Stimulated activated CD8-positive, alpha-beta memory T cell treated with anti-CD3 and anti-CD28 coated beads, Interleukin-4, amount 100 ng/mL, for 24 hours (primary cell): ENCODE data around the gene XAF1.
"Not testable (repeated sequence)": the region's sequence is repeated elsewhere in the genome, so short reads cannot be mapped to it uniquely, and the experiment has no call there.

Experiments used
- DNase-seq: peaks from one replicate; pipeline ENCODE4 v3.0.0-alpha.2; 2020; ENCODE audit warnings: low read depth

The XAF1 gene

DNA sequence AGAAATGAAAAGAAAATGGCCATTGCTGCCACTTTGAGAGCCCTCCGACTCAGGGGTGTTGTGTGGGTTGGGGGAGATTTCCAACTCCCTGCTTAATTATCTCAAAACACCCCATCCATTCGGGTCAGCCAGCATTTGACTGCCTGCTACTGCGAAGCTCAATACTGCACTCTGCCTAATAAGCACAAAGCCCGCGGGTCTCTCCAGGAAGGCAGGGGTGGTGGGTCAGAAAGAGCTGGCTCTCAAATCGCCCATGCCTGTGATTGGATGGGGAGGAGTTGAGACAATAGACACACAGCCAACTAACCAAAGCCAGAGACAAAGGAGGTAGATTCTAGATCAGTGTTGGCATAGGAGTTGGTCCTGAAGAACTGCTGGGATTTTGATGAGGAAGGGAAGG is 2.3 kb upstream of the XAF1 start:
- no peak for DNase-seq

DNA sequence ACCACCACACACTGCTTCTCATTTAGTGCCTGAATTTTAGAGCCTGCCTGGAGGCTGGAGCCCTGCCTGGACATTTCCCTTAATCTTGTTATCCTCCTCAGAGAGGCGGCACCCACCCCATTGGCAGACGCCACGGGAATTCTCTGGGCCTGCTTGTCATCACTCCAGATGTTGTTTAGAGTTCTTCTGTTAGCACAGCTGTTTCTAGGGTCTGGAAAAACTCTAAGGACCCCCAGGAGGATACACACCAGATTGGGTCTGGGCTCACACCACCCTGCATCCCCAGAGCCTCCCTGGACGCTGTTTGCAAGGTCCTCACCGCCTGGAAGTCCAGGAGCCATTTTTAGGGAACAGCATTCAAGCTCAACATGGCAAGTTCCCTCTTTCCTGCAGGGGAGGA is 565 bp upstream of the XAF1 start:
- no peak for DNase-seq

DNA sequence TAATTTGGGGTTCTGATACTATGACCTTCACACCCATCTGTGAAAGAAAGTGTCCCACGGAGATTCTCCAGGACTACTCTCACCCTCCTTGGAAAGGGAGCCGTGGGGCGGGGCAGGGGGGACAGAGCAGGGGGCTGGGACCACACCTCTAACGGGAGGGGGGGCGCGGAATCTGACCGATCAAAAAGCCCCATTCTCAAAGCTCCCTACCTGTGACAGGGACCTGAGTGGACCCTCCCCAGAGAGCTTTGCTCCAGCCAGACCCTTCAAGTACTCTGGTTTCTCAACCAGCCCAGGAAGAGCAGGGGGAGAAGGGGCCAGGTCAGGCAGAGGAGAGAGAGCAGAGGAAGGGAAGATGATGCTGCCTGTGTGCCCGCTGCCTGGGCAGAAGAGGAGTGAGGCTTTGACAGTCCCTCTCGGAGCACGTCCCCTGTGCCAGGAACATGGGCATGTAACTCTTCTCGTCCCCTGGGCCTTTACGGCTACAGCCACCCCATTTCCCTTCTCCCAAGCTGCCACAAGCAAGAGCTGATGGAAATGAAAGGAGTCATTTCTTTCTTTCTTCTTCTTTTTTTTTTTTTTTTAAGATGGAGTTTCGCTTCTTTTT is 682 bp downstream of the XAF1 start:
- no peak for DNase-seq

DNA sequence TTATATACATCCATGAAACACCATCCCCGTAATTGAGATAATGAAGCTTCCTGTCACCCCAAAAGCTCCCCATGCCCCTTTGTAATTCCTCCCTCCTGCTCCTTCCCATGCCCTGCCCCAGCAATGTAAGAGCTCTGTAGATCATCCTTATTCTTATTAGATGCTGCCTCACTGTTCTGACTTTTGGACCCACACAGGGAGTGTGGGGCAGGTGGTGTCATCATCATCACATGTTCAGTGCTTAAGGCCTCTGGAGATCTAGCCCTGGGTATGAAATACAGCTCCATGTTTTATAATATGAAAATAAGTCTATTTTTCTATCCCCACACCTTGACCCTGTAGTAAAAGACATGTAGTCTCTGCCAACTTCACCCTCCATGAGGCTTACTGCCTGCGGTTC is 1.9 kb downstream of the XAF1 start:
- no peak for DNase-seq

DNA sequence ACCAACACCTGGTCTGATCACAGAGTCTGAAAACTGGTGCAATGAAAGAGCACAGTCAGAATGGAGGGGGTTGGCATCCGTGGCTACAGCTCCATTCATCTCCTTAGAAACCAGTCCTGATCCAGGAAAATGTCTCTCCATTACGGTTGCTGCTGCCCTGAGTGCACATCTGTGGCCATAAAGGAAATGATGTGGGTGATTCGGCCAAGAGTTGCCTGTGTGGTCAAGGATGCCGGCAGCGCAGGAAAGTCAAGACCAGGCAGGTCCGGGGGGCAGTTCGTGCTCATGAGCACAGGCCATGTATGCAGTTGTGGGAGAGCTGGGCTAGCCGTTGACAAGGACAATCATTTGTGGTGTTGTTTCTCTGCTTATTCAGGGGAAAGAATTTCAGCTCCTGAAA is 5.9 kb downstream of the XAF1 start:
- DNase-seq: no peak

DNA sequence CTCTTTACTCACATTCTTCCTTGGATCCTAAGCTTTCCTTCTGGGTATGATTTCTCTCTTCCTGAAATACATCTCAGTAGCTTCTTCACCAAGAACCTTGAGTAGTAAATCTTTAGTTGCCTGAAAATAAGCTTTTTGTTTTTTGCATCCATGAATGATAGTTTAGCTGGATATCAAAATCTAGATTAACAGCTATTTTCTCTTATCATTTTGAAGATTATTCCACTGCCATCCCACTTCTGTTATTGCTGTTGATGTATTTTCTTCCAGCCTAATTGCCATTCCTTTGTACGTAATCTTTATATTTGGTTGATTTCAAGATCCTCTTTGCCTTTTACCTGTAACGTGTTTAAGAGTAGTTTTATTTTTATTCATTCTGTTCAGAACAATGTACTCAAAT is 12.6 kb downstream of the XAF1 start:
- no peak for DNase-seq

DNA sequence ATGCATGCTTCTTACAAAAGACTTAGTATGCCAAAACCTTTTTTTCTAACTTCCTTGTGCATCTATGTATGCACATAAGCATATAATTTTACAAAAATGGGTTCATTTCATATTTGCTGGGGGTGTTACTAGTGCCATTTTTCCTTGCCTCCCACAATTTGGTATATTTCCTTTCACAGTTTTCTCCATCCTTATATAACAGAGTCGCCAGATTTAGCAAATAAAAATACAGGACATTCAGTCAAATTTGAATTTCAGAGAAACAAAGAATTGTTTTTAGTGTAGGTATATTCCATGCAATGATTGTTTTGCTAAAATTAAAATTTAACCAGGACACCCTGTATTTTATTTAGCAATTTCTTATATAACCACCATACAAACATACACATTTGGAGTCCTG is 16.2 kb downstream of the XAF1 start:
- no peak for DNase-seq

DNA sequence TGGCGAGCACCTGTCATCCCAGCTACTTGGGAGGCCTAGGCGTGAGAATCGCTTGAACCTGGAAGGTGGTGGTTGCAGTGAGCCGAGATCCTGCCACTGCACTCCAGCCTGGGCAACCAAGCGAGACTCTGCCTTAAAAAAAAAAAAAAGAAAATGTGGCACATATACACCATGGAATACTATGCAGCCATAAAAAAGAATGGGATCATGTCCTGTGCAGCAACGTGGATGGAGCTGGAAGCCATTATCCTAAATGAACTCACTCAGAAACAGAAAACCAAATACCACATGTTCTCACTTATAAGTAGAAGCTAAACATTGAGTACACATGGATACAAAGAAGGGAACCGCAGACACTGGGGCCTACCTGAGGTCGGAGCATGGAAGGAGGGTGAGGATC is 19.1 kb downstream of the XAF1 start:
- not testable (repeated sequence) for DNase-seq

DNA sequence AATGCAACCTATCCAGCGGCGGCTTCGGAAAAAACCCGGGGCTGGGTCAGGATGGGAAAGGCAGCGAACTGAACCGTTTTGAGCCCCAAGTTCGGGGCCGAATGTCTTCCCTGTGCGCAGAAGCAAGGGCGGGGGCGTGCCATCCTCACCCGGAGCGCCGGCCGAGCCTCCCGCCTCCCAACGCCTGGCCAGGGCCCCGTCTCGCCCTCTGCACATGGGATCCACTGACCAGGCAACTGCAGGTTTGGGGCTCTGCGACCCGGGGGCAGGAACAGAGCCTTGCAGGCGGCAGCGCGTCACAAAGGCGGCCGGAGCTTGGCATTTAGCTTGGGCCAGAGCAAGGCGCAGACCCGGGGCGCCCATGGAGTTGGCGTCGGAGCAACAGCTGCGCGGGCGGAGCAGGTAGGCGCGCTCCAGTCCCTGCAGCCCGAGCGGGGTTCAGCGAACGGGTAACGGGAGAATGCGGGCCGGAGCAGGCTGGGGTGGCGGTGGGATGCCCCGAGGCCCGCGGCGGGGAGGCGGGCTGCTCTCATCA is 20.1 kb downstream of the XAF1 start, which contains the start of gene FBXO39:
FBXO39 (plus strand) TSS at position 345 of the 535 bp plus-strand sequence. CDS start 3,654 bp downstream, outside the sequence.
- DNase-seq: no peak

DNA sequence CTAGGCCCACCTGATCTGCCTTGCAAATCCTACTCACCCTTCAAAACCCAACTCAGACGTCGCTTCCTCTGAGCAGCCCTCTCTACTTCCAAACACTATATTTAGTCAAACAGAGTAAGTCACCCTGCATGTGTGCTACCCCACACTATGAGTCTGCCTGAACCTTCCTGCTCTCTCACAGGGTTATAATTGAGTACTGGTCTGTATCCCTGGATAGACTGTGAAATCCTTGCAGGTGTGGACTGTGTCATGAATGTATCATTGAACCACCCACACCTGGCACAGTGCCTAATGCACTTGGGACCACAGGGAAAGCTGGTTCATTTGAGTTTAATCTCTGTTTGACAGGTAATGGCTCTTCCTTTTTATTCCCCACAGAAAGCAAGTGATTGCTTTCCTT is 23.6 kb downstream of the XAF1 start:
- DNase-seq: no peak

DNA sequence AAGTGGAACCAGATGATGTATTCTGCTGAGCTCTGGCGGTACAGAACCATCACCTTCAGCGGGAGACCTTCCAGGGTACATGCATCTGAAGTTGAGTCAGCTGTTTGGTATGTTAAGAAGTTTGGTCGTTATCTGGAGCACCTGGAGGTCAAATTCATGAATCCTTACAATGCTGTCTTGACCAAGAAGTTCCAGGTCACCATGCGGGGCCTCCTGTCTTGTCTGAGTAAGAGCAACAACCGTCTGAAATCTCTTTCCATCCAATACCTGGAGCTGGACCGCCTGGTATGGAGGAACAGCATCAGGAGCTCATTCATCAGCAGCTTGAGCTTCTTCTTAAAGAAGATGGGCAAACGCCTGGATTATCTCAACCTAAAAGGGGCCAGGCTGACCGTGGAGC is 24.2 kb downstream of the XAF1 start:
- DNase-seq: no peak

DNA sequence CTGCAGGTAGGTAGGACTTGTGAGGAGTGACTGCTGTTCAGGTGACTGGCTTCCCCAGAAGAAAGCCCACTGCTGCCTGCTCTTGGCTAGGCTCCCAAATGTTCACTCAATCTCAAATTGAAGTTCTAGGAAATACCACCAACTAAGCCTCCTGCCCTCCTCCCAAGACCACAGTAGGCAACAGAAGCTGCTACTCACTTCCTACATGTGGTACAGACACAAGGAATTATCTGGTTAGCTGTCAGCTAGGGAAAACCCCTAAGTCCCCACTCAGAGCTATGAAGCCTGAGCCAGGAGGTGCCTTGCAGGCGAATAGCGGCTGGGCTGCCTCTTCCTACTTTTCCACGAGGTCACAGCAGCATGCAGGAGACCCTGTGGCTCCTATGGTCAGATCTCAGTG is 25.0 kb downstream of the XAF1 start:
- DNase-seq: no peak

DNA sequence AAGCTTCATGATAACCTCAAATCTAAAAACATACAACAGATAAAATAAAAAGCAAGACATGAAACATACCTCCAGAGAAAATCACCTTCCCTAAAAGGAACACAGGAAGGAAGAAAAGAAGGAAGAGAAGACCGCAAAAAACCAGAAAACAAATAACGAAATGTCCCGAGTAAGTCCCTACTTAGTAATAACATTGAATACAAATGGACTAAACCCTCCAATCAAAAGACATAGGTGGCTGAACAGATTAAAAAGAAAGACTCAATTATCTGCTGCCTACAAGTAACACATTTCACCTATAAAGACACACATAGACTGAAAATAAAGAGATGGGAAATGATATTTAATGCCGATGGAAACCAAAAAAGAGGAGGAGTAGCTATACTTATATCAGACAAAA is 26.4 kb downstream of the XAF1 start:
- DNase-seq: no peak

DNA sequence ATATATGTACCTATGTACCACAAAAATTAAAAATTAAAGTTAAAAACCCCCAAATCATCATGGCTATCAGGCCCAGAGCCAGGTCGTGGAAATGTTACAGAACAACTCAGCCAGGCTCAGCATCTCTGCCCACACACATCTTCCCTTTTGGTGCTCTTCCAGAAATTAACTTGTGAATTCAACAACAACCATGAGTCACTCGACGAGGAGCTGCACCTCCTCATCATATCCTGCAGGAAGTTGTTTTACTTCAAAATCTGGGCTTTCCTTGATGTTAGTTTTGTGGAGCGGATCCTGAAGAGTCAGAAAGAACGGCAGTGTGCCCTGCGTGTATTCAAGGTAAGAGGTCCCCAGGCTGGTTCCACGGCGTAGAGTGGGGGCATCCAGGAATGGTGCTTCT is 30.8 kb downstream of the XAF1 start:
- no peak for DNase-seq

DNA sequence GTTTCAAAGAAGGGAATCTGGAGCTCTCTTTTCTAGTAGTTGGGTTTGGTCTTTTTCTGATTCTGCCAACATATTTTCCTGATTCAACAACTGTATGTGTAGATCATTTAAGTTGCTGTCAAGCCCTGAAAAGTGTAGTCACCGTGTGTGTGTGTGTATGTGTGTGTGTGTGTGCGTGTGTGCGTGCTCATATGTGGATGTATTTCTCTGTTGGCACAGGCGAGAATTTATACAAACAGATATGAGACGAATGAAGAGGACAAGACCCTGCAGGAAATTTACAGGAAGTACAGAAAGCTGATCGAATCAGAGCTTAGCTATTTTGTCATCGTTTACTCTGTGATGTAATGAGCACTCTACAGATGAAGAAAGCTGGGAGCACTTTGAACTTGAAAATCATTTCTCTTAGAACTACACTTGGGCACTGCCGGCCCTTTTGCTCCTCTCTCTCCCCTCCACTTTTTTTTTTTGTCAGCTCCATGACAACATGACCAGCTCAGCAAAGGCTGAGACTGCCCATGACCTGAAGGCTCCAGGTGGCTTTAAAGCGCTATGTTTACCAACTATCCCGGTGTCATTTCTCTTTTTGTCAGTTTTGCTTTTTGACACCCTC is 31.3 kb downstream of the XAF1 start:
- no peak for DNase-seq

DNA sequence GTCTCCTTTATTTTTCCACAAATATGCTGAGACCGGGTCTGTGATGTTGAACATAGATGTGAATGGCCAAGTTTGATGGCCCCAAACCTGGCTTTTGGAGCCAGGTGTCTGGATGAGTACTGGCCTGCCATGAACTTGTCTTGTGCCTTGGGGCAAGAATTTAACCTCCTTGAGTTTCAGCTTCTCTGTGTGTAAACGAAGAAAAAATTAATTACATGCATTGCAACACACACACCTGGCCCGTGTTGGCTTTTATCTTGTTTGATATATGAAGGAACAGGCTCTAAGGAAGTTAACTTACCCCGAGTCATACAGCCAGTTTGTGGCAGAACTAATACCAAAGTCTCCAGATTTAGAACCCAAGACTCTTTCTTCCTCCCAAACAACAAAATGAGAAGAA is 33.3 kb downstream of the XAF1 start:
- no peak for DNase-seq

DNA sequence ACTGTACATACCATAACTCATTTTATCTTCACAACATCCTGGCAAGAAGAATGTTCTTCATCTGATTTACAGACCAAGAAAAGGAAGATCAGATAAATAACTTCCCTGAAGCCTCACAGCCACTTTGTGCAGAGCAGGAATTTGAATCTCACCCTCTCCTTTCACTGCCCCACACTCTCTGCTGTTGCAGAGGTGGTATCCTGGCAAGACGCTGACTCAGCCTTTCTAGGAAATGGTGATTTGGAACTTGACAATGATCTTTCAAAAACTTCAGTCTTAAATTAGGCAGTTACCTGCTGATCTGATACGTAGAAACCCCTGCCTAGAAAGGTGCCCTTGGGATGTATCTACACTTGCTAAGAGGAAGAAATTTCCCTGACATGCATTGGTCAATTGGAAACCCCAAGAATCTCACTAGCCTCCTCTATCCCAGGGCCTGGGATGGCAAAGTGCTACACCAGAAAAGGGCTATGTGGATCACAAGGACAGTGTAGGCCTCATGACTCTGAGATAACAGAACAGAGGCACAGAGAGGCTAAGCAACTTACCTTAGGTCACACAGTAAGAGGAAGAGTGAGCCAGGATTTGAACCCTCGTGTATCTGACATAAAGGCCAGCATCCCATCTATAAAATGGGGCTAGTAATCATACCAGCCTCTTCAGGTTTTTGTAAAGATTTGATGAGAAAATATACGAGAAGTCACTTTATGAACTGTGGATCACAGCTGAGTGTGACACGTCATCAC is 38.1 kb downstream of the XAF1 start:
- DNase-seq: no peak

DNA sequence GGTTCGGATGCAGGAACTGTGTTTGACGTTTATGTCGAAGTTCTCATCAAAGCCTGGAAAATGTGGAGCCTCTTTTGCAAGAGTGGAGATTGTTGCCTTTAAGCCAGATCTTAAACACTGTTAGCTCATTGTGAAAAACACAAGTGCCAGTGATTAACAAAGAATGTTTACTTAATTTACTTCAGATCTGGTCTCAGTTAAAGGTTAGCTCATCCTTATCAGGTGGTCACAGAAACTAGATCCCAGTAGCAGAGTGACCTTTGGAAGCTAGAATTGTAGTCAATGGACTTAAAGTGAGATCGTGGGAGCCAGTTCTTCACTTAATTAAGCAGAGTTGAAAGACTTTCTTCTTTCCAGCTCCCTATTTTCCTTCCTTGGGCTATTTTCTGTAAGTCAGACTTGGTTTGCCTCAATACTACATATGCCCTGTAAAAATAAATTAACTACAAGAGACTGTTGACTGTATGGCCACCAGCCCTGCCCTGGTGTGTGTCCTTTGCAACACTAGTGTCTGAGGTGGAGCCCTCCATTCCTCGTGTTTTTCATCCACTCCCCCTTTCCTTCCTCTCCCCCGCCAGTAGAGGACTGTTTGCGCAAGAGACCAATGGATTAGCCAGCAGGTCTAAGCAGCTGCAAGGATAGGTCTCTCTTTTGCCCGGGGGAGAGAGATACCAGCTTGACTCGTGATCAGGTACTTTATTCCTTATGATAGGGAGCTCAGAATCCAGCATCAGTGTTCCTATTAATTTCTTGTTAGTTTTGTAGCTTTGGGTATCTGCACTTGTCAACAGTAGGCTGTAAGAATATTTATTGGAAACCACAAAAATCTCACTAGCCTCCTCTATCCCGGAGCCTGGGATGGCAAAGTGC is 40.4 kb downstream of the XAF1 start:
- DNase-seq: no peak

DNA sequence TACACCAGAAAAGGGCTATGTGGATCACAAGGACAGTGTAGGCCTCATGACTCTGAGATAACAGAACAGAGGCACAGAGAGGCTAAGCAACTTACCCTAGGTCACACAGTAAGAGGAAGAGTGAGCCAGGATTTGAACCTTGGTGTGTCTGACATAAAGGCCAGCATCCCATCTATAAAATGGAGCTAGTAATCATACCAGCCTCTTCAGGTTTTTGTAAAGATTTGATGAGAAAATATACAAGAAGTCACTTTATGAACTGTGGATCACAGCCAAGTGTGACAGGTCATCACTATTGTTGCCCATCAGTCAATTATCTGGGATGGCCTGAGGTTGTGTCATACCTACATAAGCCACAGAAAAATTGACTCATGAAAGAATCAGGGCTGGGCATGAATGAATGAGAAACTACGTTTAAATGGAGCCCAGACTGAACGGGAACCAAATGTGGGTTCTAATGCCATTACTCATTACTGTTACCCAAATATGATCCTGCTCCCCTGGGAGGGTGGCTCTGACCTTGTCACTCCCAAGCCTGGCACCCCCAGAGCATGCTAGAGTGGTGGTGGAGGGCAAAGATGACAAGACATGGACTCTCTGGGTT is 41.1 kb downstream of the XAF1 start:
- no peak for DNase-seq

DNA sequence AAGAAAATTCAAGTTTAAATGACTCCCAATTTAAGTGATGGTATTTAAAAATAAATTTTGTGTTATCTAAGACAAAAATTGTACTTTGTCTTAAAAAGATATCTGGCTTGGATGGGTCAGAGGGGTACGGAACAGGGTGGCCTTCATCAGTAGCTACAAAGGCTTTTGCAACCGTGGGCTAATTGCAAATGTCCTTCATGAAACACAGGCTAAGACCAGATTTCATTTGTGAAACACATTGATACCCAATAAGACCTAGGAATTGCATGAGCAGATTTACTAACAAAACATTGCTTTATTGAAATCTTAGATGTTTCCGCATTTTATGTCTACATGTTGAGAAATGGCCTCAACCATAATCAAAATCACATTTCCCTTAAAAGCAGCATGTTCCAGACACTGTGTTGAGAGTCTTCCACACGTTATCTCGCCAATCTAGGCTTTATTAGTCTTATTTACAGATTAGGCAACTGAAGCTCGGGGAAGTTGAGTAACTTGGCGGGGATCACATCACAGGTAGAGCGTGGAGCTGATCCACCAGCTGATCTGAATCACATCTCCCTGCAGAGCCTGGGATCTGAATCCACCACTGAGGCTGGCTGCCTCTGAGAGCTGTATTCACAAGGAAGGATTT is 42.0 kb downstream of the XAF1 start:
- no peak for DNase-seq

DNA sequence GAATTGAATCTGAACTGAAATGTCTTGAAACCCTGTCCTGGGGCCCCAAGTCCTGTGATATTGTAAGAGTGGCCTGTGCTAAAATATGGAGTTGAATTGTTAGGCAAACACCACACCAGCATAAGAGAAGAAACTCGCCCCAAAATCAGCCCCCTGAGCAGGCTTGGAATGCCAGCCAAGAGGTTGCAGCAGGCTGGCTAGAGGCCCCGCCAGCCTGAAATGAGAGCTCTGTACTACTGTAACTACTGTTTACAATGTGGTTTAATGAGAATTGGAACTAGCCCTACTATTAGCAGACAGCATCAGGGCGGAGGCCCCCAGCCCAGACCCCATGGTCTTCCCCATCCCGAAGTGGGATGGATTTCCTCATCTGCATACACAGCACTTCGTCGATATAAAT is 43.9 kb downstream of the XAF1 start:
- DNase-seq: no peak
